Epithelial cell of prostate (primary cell): ENCODE measurements around the gene PAK5.

Source experiments
- DNase-seq: peaks from one replicate; pipeline ENCODE4 v3.0.0-alpha.2; 2011; ENCODE audit warnings: low read depth, low spot score
- H3K27ac ChIP-seq: fragments of 450-650 bp; 2 replicates; pipeline ENCODE4 v1.5.1; 2017; ENCODE audit warnings: mild to moderate bottlenecking

Gene PAK5

DNA sequence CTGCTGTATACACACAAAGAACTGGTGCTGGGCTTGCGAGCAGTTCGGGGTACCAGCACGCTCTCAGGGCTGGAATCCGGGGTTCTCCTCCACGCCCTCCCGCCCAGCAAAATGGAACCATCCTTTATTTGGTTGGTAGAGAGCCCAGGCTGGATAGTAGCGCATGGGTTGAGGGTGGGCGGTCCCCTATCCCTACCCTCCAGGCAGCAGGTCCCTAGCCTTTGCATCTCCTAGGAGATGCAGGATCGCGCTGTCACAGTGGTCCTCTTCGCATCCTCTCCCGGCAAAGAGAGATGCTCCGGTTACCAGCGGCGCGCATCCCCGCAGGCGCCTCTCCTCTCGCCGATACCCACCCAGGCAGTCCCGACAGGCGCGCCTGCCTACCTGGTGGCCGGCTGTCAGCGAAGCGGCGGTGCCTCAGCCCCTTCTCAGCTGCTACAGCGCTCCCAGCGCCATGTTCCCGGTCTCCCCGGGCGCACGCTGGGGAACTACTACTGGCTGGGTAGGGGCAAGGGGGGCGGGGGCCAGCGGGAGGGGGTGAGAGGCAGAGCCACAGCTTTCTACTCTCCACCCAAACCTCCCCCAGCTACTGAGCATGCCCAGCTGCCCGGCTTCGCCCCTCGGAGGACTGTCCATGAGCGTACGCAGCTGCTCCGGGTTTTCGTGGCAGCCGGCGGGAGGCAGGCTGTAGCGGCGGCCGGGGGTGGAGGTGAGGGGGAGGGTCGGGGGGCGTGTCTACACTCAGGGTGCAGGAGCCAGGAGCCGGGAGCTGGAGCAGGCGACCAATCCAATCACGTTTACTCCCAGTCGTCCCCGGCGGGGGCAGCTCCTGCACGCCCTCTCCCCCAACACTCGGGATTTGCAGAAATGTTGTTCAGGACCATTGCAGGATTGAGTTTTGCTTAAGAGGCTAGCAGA is at the start of gene PAK5:
Gene PAK5 (minus strand): TSS at position 699 of the 918 bp plus-strand sequence. CDS start 194,748 bp downstream, outside the sequence.
- H3K27ac ChIP-seq = no peak within 1 kb of the TSS
- DNase-seq = peak; percentile 24

DNA sequence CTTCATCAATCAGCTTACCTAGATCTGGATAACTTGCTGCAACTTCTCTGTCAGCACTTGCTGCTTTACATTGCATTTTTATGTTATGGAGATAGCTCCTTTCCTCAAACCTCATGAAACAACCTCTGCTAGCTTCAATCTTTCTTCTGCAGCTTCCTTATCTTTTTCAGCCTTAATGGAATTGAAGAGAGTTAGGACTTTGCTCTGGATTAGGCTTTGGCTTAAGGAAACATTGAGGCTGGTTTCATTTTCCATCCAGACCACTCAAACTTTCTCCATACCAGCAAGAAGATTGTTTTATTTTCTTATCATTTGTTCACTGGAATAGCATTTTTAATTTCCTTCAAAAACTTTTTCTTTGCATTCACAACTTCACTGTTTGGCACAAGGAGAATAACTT is 48.8 kb upstream of the PAK5 start:
- DNase-seq = no peak
- no peak overlapping the region for H3K27ac ChIP-seq

DNA sequence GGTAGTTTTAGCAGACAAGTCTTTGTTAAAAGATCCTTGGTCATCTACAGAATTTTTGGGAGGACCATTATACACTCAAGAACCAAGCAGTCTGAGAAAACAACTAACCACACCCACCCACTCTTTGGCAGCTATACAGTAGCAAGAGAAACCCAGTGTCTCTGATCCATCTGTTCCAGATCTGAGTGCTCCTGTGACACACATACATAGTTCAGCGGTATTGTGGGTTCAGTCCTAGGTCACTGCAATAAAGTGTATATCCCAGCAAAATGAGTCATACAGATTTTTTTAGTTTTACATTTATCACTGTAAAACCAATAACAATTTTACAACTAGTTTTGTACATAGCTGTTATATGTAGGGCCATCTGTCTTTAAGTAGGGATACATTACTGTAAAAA is 47.4 kb upstream of the PAK5 start:
- H3K27ac ChIP-seq = no peak overlapping the region
- DNase-seq = peak; percentile 44

DNA sequence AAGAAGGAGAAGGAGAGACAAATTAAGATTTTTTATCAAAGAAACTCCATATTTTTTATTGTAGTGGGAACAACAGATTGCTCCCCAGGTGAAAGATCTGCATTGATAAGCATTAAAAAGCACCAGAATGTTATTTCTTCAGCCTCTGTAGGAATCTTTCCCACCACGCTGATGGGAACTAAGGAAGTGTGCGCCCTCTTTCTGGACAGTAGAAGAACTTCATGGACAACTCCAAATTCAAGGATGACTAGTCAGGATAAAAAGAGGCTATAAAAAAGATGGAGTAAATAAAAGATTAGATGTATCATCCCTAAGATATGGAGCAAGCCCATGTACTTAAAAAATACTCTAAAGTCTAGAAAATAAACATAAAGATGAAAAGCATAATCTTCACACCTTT is 45.8 kb upstream of the PAK5 start:
- DNase-seq = no peak
- H3K27ac ChIP-seq = no peak overlapping the region

DNA sequence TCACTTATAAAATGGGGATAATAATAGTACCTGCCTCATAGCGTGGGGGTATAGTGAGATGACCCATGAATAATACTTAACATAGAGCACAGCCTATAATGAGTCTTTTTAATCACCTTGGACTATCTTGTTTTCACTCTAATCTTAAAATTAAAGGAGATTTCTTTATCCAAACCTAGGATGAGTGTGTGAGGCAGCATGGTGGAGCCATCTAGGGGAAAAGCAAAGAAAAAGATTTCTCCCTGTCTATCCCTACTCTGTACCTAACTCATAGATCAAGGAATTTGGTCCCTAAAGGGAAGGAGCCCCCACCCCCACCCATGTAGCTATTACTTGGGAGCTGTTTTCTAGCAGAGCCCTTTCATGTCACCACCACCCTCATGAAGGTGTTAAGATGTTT is 45.2 kb upstream of the PAK5 start:
- DNase-seq = no peak
- no peak overlapping the region for H3K27ac ChIP-seq

DNA sequence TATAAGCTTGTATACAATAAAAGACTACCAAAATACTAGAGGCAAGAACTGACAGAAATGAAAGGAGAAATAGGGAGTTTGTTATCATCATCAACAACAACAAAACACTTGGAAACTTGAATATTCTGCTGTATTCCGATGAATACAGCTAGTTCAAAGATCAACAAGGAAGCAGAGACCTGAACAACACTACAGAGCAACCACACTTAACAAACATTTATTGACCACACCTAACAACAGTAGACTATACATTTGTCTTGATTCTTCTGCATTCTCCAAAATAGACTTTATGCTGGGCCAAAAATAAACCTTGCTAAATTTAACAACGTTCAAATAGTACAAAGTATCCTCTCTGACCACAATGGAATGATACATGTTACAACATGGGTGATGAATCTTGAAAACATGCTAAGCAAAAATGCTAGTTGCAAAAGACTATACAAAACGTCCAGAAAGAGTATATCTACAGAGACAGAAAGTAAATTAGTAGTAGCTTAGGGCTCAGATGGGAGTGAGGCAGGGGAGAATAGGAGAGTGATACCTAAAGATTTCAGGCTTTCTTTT is 39.1 kb upstream of the PAK5 start:
- DNase-seq = no peak
- H3K27ac ChIP-seq = no peak overlapping the region

DNA sequence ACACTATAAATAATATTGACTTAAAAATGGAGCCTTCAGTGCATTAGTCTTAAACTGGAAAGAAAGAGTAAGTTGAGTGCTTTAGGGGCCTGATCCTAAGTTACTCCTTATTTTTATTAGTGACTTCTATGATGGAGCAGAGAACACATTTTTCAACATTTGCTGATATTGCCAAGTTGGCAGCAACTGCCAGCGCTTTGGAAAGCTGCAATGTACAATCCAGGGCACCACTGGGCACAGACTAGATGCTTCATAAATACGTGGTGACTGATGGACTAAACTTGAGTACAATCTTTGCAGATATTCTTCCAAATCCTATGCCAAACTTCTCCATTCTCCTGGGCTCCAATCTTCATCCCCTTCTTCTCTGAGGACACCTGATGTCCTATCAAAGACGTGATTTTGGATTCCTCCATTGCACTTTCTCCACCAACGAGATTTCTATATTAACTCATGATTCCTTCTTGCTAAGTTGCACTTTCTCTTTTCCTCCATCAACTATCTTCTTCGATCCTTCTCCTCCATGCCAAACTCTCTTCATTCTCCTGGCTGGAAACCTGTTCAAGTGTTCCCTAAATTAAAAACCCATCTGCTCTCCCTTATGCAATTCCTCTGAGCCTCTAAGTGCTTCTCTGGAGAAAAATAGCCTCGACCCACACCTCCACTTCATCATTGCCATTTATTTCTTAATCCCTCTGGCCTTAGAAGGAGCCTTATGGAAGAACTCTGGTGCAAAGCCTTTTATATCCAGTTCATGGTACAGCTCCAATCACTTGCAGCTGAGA is 28.5 kb upstream of the PAK5 start:
- no peak overlapping the region for H3K27ac ChIP-seq
- DNase-seq = no peak

DNA sequence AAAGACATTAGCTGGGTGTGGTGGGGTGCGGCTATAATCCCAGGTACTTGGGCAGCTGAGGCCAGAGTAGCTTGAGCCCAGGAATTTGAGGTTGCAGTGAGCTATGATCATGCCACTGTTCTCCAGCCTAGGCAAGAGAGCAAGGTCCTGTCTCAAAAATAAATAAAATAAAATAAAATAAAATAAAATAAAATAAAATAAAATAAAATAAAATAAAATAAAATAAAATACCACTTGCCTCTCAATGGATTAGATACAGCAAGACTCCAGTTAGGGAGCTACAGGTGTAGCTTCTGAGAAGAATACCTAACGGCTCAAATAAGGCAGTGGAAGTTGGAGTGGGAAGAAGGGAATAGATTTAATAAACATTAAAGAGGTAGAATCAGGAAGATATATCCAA is 13.7 kb upstream of the PAK5 start:
- H3K27ac ChIP-seq = no peak overlapping the region

DNA sequence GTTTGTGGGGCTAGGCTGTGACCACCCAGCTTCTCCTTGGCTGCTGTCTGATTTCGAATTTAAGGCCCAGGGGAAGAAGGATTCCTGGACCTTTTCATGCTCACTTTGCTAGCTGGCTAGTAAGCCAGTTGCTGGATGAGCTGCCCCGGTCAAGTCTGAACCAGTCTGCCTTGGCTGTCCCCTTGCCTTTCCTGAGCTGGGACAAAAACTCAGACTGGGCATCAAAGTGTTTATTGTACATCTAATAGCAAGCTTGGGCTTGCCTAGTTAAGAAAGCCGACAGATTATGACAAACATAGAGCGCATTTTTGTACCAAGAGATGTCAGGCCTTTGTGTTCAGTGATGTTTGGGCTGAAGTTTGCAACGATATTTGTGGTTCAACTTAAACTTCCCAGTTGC is 750 bp upstream of the PAK5 start:
- peak; percentile 36 for DNase-seq
- H3K27ac ChIP-seq = no peak overlapping the region

More for the DNA sequence above, 13.7 kb upstream of the PAK5 start:
- DNase-seq = no peak

DNA sequence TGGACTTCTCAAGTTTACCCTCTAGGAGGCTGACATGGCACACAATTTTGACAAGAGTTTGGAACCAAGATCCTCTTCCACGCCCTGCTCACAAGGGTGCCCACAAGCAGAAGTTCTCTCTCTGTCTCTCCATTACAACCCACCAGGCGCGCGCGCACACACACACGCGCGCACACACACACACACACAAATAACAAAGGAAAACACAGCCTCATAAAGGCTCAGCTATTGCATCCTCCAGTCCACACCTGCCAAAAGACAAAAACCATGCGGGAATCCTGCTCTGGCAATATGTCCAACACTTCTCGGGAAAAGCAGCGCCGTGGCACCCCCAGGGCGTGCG is 870 bp downstream of the PAK5 start:
- DNase-seq = no peak
- no peak overlapping the region for H3K27ac ChIP-seq

DNA sequence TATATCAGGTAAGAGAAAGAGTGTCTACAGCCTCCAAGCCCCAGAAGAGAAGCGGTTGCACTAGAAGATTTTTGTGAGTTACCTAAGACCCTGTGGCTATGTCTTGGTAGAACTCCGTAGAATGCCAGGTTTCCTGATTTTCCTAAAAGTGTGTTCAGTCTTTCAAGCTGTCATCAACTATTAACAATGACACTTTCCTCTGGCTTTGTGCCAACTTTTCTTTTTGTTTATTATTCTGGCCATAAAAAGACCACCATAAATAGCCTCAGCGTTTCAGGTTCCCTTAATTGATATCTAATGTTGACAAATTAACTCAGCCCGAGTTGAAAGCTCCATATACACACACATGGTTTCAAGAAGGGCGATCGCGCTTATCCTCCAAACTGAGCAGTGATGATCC is 1.2 kb downstream of the PAK5 start:
- no peak for DNase-seq
- H3K27ac ChIP-seq = no peak overlapping the region

DNA sequence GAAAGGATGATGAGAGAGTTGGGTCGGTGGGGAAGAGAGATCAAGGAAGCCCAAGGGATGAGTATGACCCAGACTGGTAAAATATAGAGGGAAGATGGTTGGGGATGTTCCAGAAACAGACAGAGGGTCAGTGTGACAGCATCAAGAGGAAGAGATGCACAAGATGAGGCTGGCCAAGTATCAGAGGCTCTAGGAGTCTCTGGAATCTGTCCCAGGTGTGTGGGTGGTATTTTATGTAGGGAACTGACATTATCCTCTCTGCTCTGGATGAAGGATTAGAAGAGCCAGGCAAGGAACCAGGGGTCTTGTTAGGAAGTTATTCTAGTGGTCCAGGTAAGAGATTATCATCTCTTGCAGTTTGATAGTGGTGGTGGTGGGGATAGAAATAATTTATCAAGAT is 3.6 kb downstream of the PAK5 start:
- no peak for DNase-seq
- no peak overlapping the region for H3K27ac ChIP-seq

DNA sequence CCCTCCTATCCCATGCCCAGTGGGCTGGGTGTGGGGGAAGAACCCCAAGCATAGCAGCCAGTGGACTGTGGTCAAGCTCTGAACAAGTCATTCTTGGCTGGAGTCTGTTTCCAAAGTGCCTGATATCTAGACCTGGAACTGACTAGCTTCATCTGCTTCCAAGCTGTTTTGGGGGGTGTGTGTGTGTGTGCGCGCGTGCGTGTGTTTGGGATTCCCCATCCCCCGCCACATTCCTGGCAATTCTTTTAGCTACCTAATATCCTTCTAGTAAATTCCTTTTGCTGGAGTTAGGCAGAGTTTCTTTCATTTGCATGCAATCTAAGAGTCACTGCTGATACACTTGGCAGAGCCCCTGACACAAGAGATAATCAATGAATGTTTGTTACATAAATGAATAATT is 7.8 kb downstream of the PAK5 start:
- DNase-seq = no peak
- no peak overlapping the region for H3K27ac ChIP-seq

DNA sequence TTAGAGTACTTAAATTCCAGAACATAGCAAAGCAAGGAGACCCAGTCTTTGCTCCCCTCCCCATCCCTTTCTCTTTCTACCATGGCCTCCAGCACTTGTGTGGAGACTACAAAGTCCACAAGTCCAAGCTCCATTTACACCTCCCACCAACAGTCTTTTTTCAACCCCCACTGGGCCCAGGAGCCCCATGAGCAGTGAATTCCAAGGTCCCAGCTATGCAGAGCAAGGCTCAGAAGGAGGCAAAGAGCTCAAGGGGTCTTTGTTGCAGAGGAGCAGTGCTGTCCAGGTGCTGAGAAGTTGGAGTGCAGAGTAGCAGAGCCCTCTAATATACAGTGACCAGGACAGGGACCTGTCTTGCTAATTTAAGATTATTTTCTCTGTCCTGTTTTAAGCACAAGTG is 9.0 kb downstream of the PAK5 start:
- no peak overlapping the region for H3K27ac ChIP-seq
- DNase-seq = no peak

DNA sequence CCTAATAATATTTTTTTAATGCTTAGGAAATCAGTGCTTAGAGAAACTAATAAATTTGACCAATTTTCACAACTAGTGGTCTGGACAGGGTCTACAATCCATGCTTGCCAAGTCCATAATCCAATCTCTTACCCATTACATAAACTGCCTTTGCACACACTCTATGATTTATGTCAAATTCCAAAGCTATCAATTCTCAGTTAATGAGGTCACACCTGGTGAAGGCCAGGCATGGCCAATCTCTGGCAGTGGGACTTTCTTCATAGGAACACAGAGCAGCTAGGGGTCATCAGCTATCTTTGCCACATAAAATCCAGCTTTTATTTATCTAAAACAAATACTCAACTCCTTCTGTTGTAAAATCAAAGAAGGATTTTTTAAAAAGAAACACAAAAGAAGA is 21.2 kb downstream of the PAK5 start:
- H3K27ac ChIP-seq = no peak overlapping the region
- DNase-seq = no peak

DNA sequence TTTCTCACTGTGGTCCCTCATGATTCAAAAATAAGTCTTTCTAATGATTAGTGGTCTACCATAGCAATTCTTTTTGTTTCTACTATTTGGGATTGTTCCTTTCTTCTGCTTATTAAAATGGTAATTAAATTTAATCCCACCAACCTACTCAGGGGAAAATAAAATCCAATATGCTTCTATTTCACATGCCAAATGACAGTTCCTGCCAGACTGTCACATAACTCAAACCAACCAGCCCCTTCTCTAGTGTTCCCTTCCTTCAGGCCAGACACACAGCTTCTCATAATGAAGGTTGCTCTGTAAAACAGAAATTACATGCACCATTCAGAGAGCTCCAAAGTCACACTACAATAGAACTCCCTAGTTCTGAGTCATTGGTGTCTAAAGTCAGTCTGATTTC is 23.2 kb downstream of the PAK5 start:
- H3K27ac ChIP-seq = no peak overlapping the region

DNA sequence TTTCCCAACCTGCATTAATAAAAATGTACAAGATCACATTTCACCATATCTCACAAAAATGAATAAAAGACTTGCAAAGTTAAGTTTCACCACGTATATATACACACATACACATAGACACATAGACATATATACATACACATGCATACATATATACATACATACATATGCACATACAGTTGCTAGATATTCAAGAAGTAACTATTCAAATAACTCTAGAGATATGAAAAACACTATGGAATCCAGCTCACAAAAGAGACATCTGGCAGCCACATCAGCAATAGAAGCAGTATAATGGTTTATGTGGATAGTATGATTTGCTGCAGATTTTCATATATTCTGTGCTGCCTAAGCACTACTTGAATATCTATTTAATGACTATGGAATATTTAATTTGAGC is 28.1 kb downstream of the PAK5 start:
- no peak for DNase-seq
- no peak overlapping the region for H3K27ac ChIP-seq

More for the DNA sequence above, 23.2 kb downstream of the PAK5 start:
- no peak for DNase-seq

DNA sequence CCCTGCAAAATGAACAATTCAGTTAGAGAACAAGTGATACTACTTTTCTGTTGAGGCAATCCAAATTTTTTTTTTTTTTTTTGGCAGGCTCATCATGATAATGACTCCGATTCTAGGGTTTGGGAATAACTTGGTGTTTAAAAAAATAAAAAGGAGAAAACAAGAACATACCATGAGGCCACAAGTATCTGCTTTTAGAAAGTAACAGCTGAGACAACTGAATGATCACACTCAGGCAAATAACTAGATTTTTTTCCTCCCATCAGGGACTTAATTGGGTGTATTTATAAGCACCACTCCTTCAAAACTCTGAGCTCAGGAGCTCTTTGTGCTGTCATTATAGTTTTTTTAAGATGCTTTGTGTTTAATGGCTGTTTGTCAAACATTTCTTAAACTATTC is 29.6 kb downstream of the PAK5 start:
- no peak overlapping the region for H3K27ac ChIP-seq
- no peak for DNase-seq

DNA sequence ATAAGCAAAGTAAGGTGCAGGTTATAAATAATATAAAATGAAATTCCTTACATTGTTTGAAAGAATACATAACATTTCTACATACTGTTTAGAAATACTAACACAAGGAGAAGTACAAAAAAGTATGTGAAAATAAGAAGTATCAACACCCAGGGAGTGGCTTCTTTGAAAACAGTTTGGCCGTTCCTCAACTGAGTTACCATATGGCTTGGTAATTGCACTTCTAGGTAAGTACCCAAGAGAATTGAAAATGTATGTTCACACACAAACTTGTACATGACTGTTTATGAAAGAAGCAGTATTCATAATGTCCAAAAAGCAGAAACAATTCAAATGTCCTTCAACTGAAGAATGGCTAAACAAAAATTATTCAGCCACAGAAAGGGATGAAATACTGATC is 30.7 kb downstream of the PAK5 start:
- no peak for DNase-seq
- H3K27ac ChIP-seq = no peak overlapping the region

DNA sequence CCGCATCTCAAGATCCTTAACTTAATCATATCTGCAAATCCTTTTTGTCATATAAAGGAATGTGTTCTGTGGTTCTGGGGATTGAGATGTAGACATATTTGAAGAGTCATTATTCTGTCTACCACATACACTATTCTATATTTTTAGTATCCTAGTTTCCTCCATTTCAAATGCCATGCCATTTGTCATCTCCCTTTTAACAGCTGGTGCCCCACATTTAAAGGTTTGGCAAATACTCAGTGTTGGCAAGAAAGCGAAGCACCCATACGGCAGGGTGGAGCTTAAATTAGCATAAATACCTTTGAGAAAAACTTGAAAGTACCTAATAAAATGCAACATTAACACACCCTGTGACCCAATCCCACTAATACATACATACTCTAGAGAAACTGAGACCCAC is 31.7 kb downstream of the PAK5 start:
- DNase-seq = no peak

DNA sequence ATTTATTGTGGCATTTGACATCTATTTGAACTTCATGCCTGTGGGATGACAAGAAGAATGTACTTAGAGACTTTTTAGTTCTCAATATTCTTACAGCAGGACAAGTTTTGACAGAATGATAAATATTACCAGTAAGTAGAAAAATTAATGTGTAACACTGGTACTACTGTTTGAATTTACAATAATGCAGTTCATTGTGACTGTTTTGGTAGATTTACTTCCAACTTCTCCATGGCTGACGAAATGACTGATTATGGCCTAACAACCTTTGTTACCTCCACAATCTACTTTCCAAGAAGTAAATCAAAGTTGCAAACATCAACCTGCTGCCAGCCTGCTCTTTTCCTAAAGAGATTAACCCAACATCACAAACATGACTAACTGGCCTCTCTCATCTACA is 38.5 kb downstream of the PAK5 start:
- no peak for DNase-seq
- H3K27ac ChIP-seq = no peak overlapping the region

More for the DNA sequence above, 31.7 kb downstream of the PAK5 start:
- no peak overlapping the region for H3K27ac ChIP-seq
